GM21576 (cell line): Measurements from ENCODE around the gene PSMB11.
"Not testable (repeated sequence)": the region's sequence is repeated elsewhere in the genome, so short reads cannot be mapped to it uniquely, and the experiment has no call there.

Experiments
- ATAC-seq: cut with Tn5 transposase; IDR thresholded peaks from one replicate; pipeline ENCODE4 v1.9.1; 2021; ENCODE audit warnings: mild to moderate bottlenecking, moderate library complexity; ENCODE audit not compliant: unreplicated experiment

Gene PSMB11

GRCh38 chr14:23013054-23013748, 28.8 kb upstream of the PSMB11 start:
- ATAC-seq, result no peak

GRCh38 chr14:23013749-23014054, 28.3 kb upstream of the PSMB11 start:
- ATAC-seq, result not testable (repeated sequence)

DNA sequence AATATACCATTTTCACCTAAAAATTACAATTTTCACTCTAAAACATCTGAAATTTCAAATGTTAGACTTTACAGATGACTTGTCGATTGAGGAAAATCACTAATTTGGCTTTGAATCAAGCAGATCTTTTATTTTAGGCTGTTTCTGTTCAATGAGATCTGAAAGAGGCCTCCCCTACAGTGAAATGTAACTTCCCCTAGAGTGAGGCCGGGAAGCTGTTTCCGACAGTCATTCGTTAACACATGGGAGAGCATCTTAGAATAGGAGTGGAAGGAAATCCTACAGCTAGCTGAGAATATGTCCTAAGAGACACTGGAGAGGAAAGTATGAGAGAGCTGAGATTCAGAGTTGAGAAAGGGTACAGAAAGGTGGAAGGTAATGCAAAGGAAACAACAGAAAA, 26.4 kb upstream of the PSMB11 start:
- ATAC-seq, result no peak

- ATAC-seq, result no peak
These were observed 24.9 kb upstream of the PSMB11 start for GRCh38 chr14:23017091-23017490.

- ATAC-seq, result no peak
These were observed 23.9 kb upstream of the PSMB11 start for GRCh38 chr14:23018107-23018506.

DNA sequence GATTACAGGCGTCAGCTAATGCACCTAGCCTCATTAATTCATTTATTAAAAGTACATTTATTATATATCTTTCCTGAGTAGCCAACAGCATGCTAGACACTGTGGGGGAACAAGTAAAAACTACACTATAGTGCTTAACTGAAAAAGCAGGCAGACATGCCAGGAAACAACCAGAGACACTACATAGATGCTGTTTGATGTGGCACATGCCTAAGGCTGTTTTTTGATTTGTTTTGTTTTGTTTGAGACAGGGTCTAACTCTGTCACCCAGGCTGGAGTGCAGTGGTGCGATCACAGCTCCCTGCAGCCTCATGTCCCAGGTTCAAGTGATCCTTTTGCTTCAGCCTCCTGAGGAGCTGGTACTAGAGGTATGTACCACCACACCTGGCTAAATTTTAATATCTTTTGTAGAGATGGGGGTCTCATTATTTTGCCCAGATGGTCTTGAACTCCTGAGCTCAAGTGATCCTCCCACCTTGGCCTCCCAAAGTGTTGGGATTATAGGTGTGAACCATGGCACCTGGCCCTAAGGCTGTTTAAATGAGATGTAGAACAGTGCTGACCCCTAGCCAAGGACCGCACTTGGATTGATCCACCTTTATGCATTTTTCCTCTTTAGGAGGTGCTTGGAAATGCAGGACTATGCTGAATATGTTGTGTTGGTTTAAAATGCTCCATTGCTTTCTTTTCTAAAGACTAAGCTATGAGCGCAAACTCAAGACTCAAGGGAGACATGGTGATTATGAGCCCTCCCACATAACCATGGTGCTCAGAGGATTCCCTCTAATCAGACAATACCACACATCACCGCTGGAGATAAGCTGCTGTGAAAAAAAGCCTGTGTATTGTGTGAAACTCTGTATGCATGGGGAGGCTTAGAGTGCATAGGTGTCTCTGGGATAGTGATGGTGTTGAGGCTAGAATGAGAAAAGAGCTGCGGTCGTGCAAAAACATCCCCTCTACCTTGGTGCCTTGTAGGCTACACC, 21.6 kb upstream of the PSMB11 start:
- no peak for ATAC-seq

- ATAC-seq, result no peak
These were observed 20.6 kb upstream of the PSMB11 start for GRCh38 chr14:23021434-23021833.

GRCh38 chr14:23021889-23022442, 20.0 kb upstream of the PSMB11 start:
- no peak for ATAC-seq

GRCh38 chr14:23023022-23023794, 18.8 kb upstream of the PSMB11 start:
- ATAC-seq, result no peak

DNA sequence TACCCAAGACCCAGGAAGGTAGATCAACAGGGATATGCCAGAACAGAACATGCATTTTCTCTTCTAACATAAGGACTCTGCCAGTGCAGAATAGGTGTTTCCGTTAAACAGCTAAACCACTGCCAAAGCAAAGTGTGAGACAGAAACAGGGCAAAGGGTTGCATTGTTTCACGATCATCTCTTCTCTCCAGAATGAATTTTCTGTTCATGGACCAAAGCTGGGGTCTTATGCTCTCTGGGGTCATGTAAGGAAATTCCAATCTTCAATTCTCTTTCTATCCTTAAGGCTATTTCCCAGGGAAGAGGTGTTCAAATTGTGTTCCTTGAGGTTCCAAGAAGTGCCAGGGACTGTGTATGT, 18.2 kb upstream of the PSMB11 start:
- ATAC-seq, result no peak

DNA sequence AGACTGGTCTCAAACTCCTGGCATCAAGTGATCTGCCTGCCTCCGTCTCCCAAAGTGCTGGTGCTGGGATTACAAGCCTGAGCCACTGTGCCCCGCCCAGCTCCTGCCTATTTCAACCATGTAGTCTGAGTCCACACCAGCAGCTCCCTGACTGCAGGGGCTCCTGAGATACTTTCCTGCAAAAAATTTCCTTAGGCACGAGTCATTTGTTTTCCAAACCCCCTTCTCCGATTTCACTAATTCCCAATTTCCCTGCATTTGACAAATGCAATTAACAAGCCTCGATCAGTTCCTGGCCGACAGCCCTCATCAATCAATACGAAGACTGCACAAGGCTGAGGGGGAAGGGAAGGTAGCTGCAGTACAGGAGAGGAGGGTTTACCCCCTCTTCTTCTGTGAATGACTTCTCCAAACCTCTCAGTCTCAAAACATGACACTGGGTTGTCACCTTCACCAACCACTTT, 17.4 kb upstream of the PSMB11 start:
- ATAC-seq, result no peak

GRCh38 chr14:23025151-23025814, 16.7 kb upstream of the PSMB11 start:
- ATAC-seq, result no peak

- no peak for ATAC-seq
These were observed 13.2 kb upstream of the PSMB11 start for GRCh38 chr14:23028799-23029198.

DNA sequence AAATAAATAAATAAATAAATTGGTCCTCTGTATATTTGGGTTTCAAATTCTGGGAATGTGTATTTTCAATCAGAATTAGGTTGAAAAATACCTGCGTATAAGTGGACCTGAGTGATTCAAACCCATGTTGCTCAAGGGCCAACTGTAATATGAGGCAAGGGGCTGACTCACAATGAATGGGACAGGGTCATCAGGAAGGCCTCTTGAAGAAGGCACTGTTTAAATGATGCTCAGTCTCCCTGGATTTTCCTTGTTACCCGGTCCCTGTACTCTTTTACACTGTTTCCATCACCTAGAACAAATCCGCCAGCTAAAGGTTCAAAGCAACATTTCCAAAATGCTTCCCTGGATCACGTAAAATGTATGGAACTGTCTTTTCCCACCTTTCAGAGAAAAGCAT, 11.1 kb upstream of the PSMB11 start:
- no peak for ATAC-seq

DNA sequence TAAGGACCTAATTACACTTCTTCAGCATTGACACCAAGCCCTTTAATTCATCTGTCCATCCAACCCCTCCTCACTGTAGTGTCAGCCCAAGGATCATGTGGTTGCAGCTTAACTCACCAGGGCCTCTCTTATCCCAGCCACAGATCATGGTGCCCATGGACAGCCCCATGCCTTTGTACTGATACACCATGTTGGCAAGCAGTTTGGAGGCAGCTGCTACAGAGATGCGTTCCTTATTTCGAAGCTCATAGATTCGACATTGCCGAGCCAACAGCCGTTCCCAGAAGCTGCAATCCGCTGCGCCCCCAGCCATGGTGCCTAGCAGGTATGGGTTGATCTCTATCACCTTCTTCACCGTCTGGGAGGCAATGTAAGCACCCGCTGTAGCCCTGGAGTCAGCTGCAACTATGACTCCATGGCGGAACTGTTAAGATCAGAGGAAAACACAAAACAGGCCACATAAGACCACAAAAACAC, 8.7 kb upstream of the PSMB11 start:
- ATAC-seq, result no peak

GRCh38 chr14:23033801-23034497, 8.1 kb upstream of the PSMB11 start:
- no peak for ATAC-seq

GRCh38 chr14:23034498-23035302, 7.3 kb upstream of the PSMB11 start, which contains the start of gene PSMB5:
Gene PSMB5 (minus strand): TSS chr14:23034900. CDS start chr14:23034881, 19 bp downstream.
- ATAC-seq, result peak; percentile 92

- ATAC-seq, result no peak
These were observed 6.5 kb upstream of the PSMB11 start for GRCh38 chr14:23035303-23036144.
